ENCODE data around the gene FUT4. TPM values are rescaled to one million over a fixed set of nuclear protein-coding genes. Genes with fewer than 3 reads are reported as not detected.

Gene FUT4
- total and polyA plus RNA-seq, 10 of the 15 experiments (the other 5 are each of a cell fraction or from before 2014, with no cell fraction given): 0.68 to 9.1 (median 2.3) TPM

GRCh38 chr11:94536386-94536785 lies 7.3 kb upstream of the FUT4 start:
- SMC1A ChIA-PET (ENCODE audit: uncharacterized antibody, unreplicated experiment): interaction anchor here (0.9 to 2.1 kb wide), 6 partner anchors 11 to 1180 kb away, joined by 3 to 8 read pairs (median 4); no protein-coding TSS in a partner anchor
- no peaks in the 10 kb centered on the region for H3K36me3 ChIP-seq (ENCODE audit: control insufficient read depth in 2 of 2, insufficient read depth in 2 of 2, low read length in 1 of 2)

More at GRCh38 chr11:94536386-94536785, 7.3 kb upstream of the FUT4 start:
- ChIA-PET RAD21 (ENCODE audit: unreplicated experiment) (interaction anchor here (1.4 kb wide), 1 partner anchor 86 kb away, joined by 3 read pairs; no protein-coding TSS in a partner anchor), CTCF (interaction anchor here (1.2 to 2.7 kb wide), 4 partner anchors 11 to 67 kb away, joined by 5 to 17 read pairs (median 8); no protein-coding TSS in a partner anchor), POLR2A (interaction anchor here (1.8 kb wide), 1 partner anchor 48 kb away, joined by 6 read pairs; no protein-coding TSS in a partner anchor)
- Histone ChIP-seq H3K4me1 (ENCODE audit: control insufficient read depth, insufficient read depth, low read length) (no peaks in the 10 kb centered on the region), H3K27me3 (replicated peaks in 1 of 2; ENCODE audit: control insufficient read depth in 2 of 2, insufficient read depth in 2 of 2, low read length in 1 of 2) (no peaks in the 10 kb centered on the region), H4K20me1 (ENCODE audit: control insufficient read depth, insufficient read depth) (no peaks in the 10 kb centered on the region), H3K9me3 (replicated peaks; ENCODE audit: control insufficient read depth, insufficient read depth, low read length) (no peaks in the 10 kb centered on the region), H3K4me3 (no peak overlapping the region), H3K79me2 (ENCODE audit: control insufficient read depth, insufficient read depth, low read length) (no peaks in the 10 kb centered on the region), H2AFZ (ENCODE audit: control insufficient read depth, low read depth, low read length) (no peak overlapping the region), H3K27ac (ENCODE audit: control insufficient read depth, insufficient read depth) (no peak overlapping the region), H3K4me2 (ENCODE audit: control insufficient read depth, insufficient read depth) (no peak overlapping the region), H3K9ac (ENCODE audit: control insufficient read depth, insufficient read depth, low read length) (no peak overlapping the region)
- ATAC-seq: no peak
- in situ Hi-C loops (cut with MboI) (no loop called here), intact Hi-C loops (cut with micrococcal nuclease; ENCODE audit: unreplicated experiment) (no loop called here)
- FAIRE-seq: no peak
- TF ChIP-seq SRF (IDR thresholded peaks at IDR 0.05; ENCODE audit: low read depth in 2 of 2, low read length in 2 of 2): no peak
- TF ChIP-seq ELK1 (IDR thresholded peaks at IDR 0.05; ENCODE audit: low read depth, low read length): no peak
- TF ChIP-seq, protein P1, sequence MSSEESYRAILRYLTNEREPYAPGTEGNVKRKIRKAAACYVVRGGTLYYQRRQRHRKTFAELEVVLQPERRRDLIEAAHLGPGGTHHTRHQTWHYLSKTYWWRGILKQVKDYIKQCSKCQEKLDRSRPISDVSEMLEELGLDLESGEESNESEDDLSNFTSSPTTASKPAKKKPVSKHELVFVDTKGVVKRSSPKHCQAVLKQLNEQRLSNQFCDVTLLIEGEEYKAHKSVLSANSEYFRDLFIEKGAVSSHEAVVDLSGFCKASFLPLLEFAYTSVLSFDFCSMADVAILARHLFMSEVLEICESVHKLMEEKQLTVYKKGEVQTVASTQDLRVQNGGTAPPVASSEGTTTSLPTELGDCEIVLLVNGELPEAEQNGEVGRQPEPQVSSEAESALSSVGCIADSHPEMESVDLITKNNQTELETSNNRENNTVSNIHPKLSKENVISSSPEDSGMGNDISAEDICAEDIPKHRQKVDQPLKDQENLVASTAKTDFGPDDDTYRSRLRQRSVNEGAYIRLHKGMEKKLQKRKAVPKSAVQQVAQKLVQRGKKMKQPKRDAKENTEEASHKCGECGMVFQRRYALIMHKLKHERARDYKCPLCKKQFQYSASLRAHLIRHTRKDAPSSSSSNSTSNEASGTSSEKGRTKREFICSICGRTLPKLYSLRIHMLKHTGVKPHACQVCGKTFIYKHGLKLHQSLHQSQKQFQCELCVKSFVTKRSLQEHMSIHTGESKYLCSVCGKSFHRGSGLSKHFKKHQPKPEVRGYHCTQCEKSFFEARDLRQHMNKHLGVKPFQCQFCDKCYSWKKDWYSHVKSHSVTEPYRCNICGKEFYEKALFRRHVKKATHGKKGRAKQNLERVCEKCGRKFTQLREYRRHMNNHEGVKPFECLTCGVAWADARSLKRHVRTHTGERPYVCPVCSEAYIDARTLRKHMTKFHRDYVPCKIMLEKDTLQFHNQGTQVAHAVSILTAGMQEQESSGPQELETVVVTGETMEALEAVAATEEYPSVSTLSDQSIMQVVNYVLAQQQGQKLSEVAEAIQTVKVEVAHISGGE (CRISPR knock-in tag; IDR thresholded peaks at IDR 0.05): no peak
- TF ChIP-seq SUZ12 (IDR thresholded peaks at IDR 0.05; ENCODE audit: unreplicated experiment): no peak
- DNase-seq (ENCODE audit: low read depth, low spot score): no peak
- no TSS peak for BruUV-seq (replicated peaks)
